ENCODE results near the gene ABCC4. TPM values are rescaled to one million over a fixed set of nuclear protein-coding genes. Genes with fewer than 3 reads are reported as not detected.

The ABCC4 gene
- total and polyA plus RNA-seq, 10 donors = 1.4 to 21.0 (median 13.3) TPM

- H3K4me1 ChIP-seq = peaks cover 0 to 24% (median 13%) of the 10 kb centered on the region in 6 donors
- TF ChIP-seq POLR2A (IDR thresholded peaks at IDR 0.05) = no peak
- TF ChIP-seq CTCF (IDR thresholded peaks at IDR 0.05 in 8 of 11, conservative IDR thresholded peaks at IDR 0.05 in 3 of 11) = no peak
- no peak for TF ChIP-seq POLR2AphosphoS5 (IDR thresholded peaks at IDR 0.05)
- no peaks in the 10 kb centered on the region for H3K9me3 ChIP-seq
- H3K36me3 ChIP-seq = no peaks in the 10 kb centered on the region
- intact Hi-C loops (cut with DNase I; ENCODE audit: low total_unique reads) = no loop called here
- peak overlapping the region in 2 of 8 donors; percentile 45 to 61 for H3K27ac ChIP-seq
- DNase-seq = no peak
- H3K4me3 ChIP-seq = no peak overlapping the region
- no peaks in the 10 kb centered on the region for H3K27me3 ChIP-seq (replicated peaks in 1 of 7)
Measured at GRCh38 chr13:95226050-95226449, 75.2 kb downstream of the ABCC4 start.

GRCh38 chr13:95224064-95224463, 77.2 kb downstream of the ABCC4 start:
- DNase-seq = no peak
- TF ChIP-seq POLR2AphosphoS5 (IDR thresholded peaks at IDR 0.05) (no peak), CTCF (IDR thresholded peaks at IDR 0.05 in 8 of 11, conservative IDR thresholded peaks at IDR 0.05 in 3 of 11) (no peak), POLR2A (IDR thresholded peaks at IDR 0.05) (no peak)
- Histone ChIP-seq H3K27ac (no peak overlapping the region), H3K9me3 (no peaks in the 10 kb centered on the region), H3K4me3 (no peak overlapping the region), H3K4me1 (peaks cover 0 to 24% (median 13%) of the 10 kb centered on the region in 6 donors), H3K27me3 (replicated peaks in 1 of 7) (no peaks in the 10 kb centered on the region), H3K36me3 (peaks cover 0 to 4% (median 0%) of the 10 kb centered on the region in 6 donors)
- intact Hi-C loops (cut with DNase I; ENCODE audit: low total_unique reads) = no loop called here
- WGBS, 5 donors = 90 to 99% (median 97%) methylated on average over 2 of the region's 2 CpGs

GRCh38 chr13:95222733-95223018, 78.6 kb downstream of the ABCC4 start:
- Histone ChIP-seq H3K36me3 (peaks cover 0 to 4% (median 0%) of the 10 kb centered on the region in 6 donors), H3K9me3 (no peaks in the 10 kb centered on the region), H3K4me1 (peaks cover 0 to 15% (median 11%) of the 10 kb centered on the region in 6 donors), H3K27ac (no peak overlapping the region), H3K27me3 (replicated peaks in 1 of 7) (no peaks in the 10 kb centered on the region), H3K4me3 (no peak overlapping the region)
- 88 to 94% (median 90%) methylated on average over 4 of the region's 4 CpGs for WGBS, 5 donors
- intact Hi-C loops (cut with DNase I; ENCODE audit: low total_unique reads) = no loop called here
- TF ChIP-seq CTCF (IDR thresholded peaks at IDR 0.05 in 8 of 11, conservative IDR thresholded peaks at IDR 0.05 in 3 of 11) (no peak), POLR2A (IDR thresholded peaks at IDR 0.05) (no peak), POLR2AphosphoS5 (IDR thresholded peaks at IDR 0.05) (no peak)
- DNase-seq = no peak

GRCh38 chr13:95221971-95222732, 79.1 kb downstream of the ABCC4 start:
- no peak for DNase-seq
- H3K9me3 ChIP-seq = no peaks in the 10 kb centered on the region
- no peak overlapping the region for H3K27ac ChIP-seq
- TF ChIP-seq POLR2AphosphoS5 (IDR thresholded peaks at IDR 0.05) = no peak
- no peak for TF ChIP-seq CTCF (IDR thresholded peaks at IDR 0.05 in 8 of 11, conservative IDR thresholded peaks at IDR 0.05 in 3 of 11)
- no peak for TF ChIP-seq POLR2A (IDR thresholded peaks at IDR 0.05)
- no peak overlapping the region for H3K4me3 ChIP-seq
- H3K4me1 ChIP-seq = peaks cover 0 to 10% (median 6%) of the 10 kb centered on the region in 6 donors
- H3K27me3 ChIP-seq (replicated peaks in 1 of 7) = no peaks in the 10 kb centered on the region
- intact Hi-C loops (cut with DNase I; ENCODE audit: low total_unique reads) = no loop called here
- peaks cover 0 to 4% (median 0%) of the 10 kb centered on the region in 6 donors for H3K36me3 ChIP-seq
- 78 to 84% (median 79%) methylated on average over 8 of the region's 8 CpGs for WGBS, 5 donors

Measured in spleen (tissue), 11 donors.